Measurements from ENCODE around the gene NT5DC2.

Gene NT5DC2

GRCh38 chr3:52520141-52520667 lies 13.5 kb downstream of the NT5DC2 start:
- Histone ChIP-seq H3K9ac (ENCODE audit: low read length) (no peak overlapping the region), H3K4me1 (ENCODE audit: low read length) (no peaks in the 10 kb centered on the region), H3K4me2 (ENCODE audit: low read length) (no peak overlapping the region), H3K79me2 (ENCODE audit: low read length) (no peaks in the 10 kb centered on the region), H2AFZ (ENCODE audit: low read depth, low read length) (no peak overlapping the region), H3K9me3 (ENCODE audit: insufficient read depth, low read length) (no peaks in the 10 kb centered on the region), H3K36me3 (replicated peaks; ENCODE audit: low read depth, low read length) (peaks cover 10% of the 10 kb centered on the region), H4K20me1 (ENCODE audit: insufficient read depth, low read length) (no peaks in the 10 kb centered on the region; the same call in 1 of the 2 replicates), H3K4me3 (ENCODE audit: low read length) (no peak overlapping the region), H3K27me3 (ENCODE audit: low read depth, low read length) (no peaks in the 10 kb centered on the region), H3K27ac (ENCODE audit: low read length) (no peak overlapping the region)
- TF ChIP-seq EZH2phosphoT487 (IDR thresholded peaks at IDR 0.05; ENCODE audit: low read depth) (no peak), CTCF (IDR thresholded peaks at IDR 0.05; ENCODE audit: low read depth, low read length) (no peak)

GRCh38 chr3:52519445-52520140 lies 14.1 kb downstream of the NT5DC2 start:
- Histone ChIP-seq H3K9ac (ENCODE audit: low read length) (no peak overlapping the region), H3K9me3 (ENCODE audit: insufficient read depth, low read length) (no peaks in the 10 kb centered on the region), H3K79me2 (ENCODE audit: low read length) (no peaks in the 10 kb centered on the region), H3K27ac (ENCODE audit: low read length) (no peak overlapping the region), H3K4me2 (ENCODE audit: low read length) (no peak overlapping the region), H4K20me1 (ENCODE audit: insufficient read depth, low read length) (no peaks in the 10 kb centered on the region; the same call in 1 of the 2 replicates), H3K27me3 (ENCODE audit: low read depth, low read length) (no peaks in the 10 kb centered on the region), H3K4me3 (ENCODE audit: low read length) (no peak overlapping the region), H2AFZ (ENCODE audit: low read depth, low read length) (no peak overlapping the region), H3K4me1 (ENCODE audit: low read length) (no peaks in the 10 kb centered on the region), H3K36me3 (replicated peaks; ENCODE audit: low read depth, low read length) (peaks cover 7% of the 10 kb centered on the region)
- TF ChIP-seq EZH2phosphoT487 (IDR thresholded peaks at IDR 0.05; ENCODE audit: low read depth) (no peak), CTCF (IDR thresholded peaks at IDR 0.05; ENCODE audit: low read depth, low read length) (no peak)

- H3K27ac ChIP-seq (ENCODE audit: low read length): no peak overlapping the region
- no peak overlapping the region for H3K9ac ChIP-seq (ENCODE audit: low read length)
- no peaks in the 10 kb centered on the region for H3K27me3 ChIP-seq (ENCODE audit: low read depth, low read length)
- H3K79me2 ChIP-seq (ENCODE audit: low read length): no peaks in the 10 kb centered on the region
- H4K20me1 ChIP-seq (ENCODE audit: insufficient read depth, low read length): no peaks in the 10 kb centered on the region
- H3K4me1 ChIP-seq (ENCODE audit: low read length): no peaks in the 10 kb centered on the region
- no peak overlapping the region for H2AFZ ChIP-seq (ENCODE audit: low read depth, low read length)
- peaks cover 3% of the 10 kb centered on the region for H3K36me3 ChIP-seq (replicated peaks; ENCODE audit: low read depth, low read length)
- H3K4me2 ChIP-seq (ENCODE audit: low read length): no peak overlapping the region
- no peaks in the 10 kb centered on the region for H3K9me3 ChIP-seq (ENCODE audit: insufficient read depth, low read length)
- TF ChIP-seq CTCF (IDR thresholded peaks at IDR 0.05; ENCODE audit: low read depth, low read length) (no peak), EZH2phosphoT487 (IDR thresholded peaks at IDR 0.05; ENCODE audit: low read depth) (no peak)
- no peak overlapping the region for H3K4me3 ChIP-seq (ENCODE audit: low read length)
Observed at GRCh38 chr3:52518723-52519444, 14.8 kb downstream of the NT5DC2 start.

Data from OCI-LY3 (cell line).